Panc1 (cell line): Measurements from ENCODE around the gene NME2.

Experiments used
- POLR2AphosphoS5 ChIP-seq: IDR thresholded peaks from 2 replicates; pipeline ENCODE4 v1.6.1; 2012; ENCODE audit warnings: mild to moderate bottlenecking, low read depth, low read length, moderate library complexity
- SIN3A ChIP-seq: IDR thresholded peaks from 2 replicates; pipeline ENCODE4 v1.6.1; 2012; ENCODE audit warnings: low read depth, mild to moderate bottlenecking, low read length, moderate library complexity, borderline replicate concordance; ENCODE audit not compliant: insufficient read depth
- TF ChIP-seq, protein P1 (sequence below): fragments of 450-650 bp; IDR thresholded peaks from 2 replicates; pipeline ENCODE4 v1.5.1; 2017; ENCODE audit warnings: mild to moderate bottlenecking
- TF ChIP-seq, protein P2 (sequence below), 2 experiments: IDR thresholded peaks; 2 replicates each; pipeline ENCODE4 v1.6.1; 2011 to 2012; ENCODE audit warnings: low read depth in 2 of 2, control low read depth in 1 of 2, low read length in 1 of 2, mild to moderate bottlenecking in 1 of 2, moderate library complexity in 1 of 2; ENCODE audit not compliant: insufficient read depth in 1 of 2

DNA sequence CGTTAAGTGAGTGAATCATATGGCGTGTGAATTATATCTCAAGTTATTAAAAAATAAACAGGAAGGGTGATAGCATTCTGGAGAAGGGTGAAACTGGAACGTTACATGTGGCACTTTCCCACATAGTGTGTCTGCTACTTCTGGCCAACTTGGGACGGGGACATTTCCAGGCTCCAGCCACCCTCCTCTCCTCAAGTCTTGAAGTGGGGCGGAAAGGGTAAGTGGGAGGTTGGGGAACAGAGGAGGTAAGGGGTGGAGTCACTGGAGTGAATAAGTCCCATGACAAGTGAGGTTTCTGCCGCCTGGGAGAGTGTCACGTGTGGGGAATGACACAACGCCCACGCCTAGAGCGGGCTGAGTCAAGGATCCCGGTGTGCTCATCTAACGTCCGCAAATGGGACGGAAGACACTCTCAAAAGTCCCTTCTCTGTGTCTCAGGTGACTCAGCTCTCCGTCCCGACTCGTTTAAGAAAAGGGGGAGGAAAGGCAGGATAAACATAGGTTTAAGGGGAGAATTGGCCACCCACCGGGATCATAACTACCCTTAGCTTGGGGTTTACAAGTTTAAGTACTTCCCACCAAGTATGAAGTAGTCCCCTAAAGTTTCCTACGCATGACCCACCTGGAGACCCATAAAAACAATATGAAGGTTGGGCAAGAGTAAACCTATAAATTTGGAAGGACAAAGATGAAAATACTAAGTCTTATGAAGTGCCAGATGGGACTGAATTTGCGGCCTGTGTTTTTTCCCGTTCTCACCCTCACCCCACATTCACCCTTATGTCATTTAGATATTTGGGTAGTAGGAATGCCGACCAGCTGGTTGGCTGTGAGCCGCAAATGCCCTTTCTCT lies 44.4 kb upstream of the NME2 start:
- TF ChIP-seq, protein P1, sequence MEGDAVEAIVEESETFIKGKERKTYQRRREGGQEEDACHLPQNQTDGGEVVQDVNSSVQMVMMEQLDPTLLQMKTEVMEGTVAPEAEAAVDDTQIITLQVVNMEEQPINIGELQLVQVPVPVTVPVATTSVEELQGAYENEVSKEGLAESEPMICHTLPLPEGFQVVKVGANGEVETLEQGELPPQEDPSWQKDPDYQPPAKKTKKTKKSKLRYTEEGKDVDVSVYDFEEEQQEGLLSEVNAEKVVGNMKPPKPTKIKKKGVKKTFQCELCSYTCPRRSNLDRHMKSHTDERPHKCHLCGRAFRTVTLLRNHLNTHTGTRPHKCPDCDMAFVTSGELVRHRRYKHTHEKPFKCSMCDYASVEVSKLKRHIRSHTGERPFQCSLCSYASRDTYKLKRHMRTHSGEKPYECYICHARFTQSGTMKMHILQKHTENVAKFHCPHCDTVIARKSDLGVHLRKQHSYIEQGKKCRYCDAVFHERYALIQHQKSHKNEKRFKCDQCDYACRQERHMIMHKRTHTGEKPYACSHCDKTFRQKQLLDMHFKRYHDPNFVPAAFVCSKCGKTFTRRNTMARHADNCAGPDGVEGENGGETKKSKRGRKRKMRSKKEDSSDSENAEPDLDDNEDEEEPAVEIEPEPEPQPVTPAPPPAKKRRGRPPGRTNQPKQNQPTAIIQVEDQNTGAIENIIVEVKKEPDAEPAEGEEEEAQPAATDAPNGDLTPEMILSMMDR = no peak
- peak; percentile 91 for TF ChIP-seq POLR2AphosphoS5
- TF ChIP-seq, protein P2, sequence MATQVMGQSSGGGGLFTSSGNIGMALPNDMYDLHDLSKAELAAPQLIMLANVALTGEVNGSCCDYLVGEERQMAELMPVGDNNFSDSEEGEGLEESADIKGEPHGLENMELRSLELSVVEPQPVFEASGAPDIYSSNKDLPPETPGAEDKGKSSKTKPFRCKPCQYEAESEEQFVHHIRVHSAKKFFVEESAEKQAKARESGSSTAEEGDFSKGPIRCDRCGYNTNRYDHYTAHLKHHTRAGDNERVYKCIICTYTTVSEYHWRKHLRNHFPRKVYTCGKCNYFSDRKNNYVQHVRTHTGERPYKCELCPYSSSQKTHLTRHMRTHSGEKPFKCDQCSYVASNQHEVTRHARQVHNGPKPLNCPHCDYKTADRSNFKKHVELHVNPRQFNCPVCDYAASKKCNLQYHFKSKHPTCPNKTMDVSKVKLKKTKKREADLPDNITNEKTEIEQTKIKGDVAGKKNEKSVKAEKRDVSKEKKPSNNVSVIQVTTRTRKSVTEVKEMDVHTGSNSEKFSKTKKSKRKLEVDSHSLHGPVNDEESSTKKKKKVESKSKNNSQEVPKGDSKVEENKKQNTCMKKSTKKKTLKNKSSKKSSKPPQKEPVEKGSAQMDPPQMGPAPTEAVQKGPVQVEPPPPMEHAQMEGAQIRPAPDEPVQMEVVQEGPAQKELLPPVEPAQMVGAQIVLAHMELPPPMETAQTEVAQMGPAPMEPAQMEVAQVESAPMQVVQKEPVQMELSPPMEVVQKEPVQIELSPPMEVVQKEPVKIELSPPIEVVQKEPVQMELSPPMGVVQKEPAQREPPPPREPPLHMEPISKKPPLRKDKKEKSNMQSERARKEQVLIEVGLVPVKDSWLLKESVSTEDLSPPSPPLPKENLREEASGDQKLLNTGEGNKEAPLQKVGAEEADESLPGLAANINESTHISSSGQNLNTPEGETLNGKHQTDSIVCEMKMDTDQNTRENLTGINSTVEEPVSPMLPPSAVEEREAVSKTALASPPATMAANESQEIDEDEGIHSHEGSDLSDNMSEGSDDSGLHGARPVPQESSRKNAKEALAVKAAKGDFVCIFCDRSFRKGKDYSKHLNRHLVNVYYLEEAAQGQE (IDR thresholded peaks at IDR 0.05; ENCODE audit: insufficient read depth in 1 of 2, low read depth in 2 of 2, low read length in 1 of 2) = no peak
- peak; percentile 85; the same call in 1 of the 2 replicates for TF ChIP-seq SIN3A
